GM19099 (cell line): Measurements from ENCODE around the gene OR1I1.

Experiments
- POLR2A ChIP-seq: IDR thresholded peaks from 3 replicates; pipeline ENCODE4 v1.6.1; 2011; ENCODE audit warnings: low read depth; ENCODE audit not compliant: insufficient read length; ENCODE audit errors: extremely low read depth

The OR1I1 gene

GRCh38 chr19:15109768-15110417 lies 27.9 kb downstream of the OR1I1 start:
- TF ChIP-seq POLR2A, result no peak

- TF ChIP-seq POLR2A, result no peak
Observed at GRCh38 chr19:15110418-15110815, 28.4 kb downstream of the OR1I1 start.

GRCh38 chr19:15111758-15112157 lies 29.7 kb downstream of the OR1I1 start:
- no peak for TF ChIP-seq POLR2A

GRCh38 chr19:15112385-15112784 lies 30.4 kb downstream of the OR1I1 start:
- no peak for TF ChIP-seq POLR2A

GRCh38 chr19:15113245-15114152 lies 31.5 kb downstream of the OR1I1 start:
- no peak for TF ChIP-seq POLR2A

GRCh38 chr19:15114153-15114540 lies 32.1 kb downstream of the OR1I1 start:
- no peak for TF ChIP-seq POLR2A

GRCh38 chr19:15115080-15115479 lies 33.1 kb downstream of the OR1I1 start:
- no peak for TF ChIP-seq POLR2A

GRCh38 chr19:15115762-15116615 lies 34.0 kb downstream of the OR1I1 start:
- TF ChIP-seq POLR2A, result no peak

GRCh38 chr19:15116856-15117255 lies 34.8 kb downstream of the OR1I1 start:
- TF ChIP-seq POLR2A, result no peak

- no peak for TF ChIP-seq POLR2A
Observed at GRCh38 chr19:15118248-15118647, 36.2 kb downstream of the OR1I1 start.

- no peak for TF ChIP-seq POLR2A
Observed at GRCh38 chr19:15118789-15119494, 36.9 kb downstream of the OR1I1 start.

- TF ChIP-seq POLR2A, result no peak
Observed at GRCh38 chr19:15120135-15121026, 38.4 kb downstream of the OR1I1 start.

- no peak for TF ChIP-seq POLR2A
Observed at GRCh38 chr19:15122331-15123030, 40.5 kb downstream of the OR1I1 start.
